WTC11 (cell line): ENCODE measurements around the gene SLIT1. TPM values are rescaled to one million over a fixed set of nuclear protein-coding genes. Genes with fewer than 3 reads are reported as not detected.

Experiments
- ATF1 ChIP-seq: sonication (generic); formaldehyde crosslinking; IDR thresholded peaks from 2 replicates; pipeline ENCODE4 v1.8.1; 2023; ENCODE audit warnings: mild to moderate bottlenecking, moderate library complexity, missing genetic modification reagents
- ATF3 ChIP-seq: sonication (generic); formaldehyde crosslinking; conservative IDR thresholded peaks from 2 replicates; pipeline ENCODE4 v1.8.1; 2022; ENCODE audit warnings: mild to moderate bottlenecking, missing genetic modification reagents
- ATF6 ChIP-seq: sonication (generic); formaldehyde crosslinking; IDR thresholded peaks from 2 replicates; pipeline ENCODE4 v1.8.1; 2023; ENCODE audit warnings: mild to moderate bottlenecking, missing genetic modification reagents
- CREM ChIP-seq: sonication (generic); formaldehyde crosslinking; IDR thresholded peaks from 2 replicates; pipeline ENCODE4 v1.8.1; 2022; ENCODE audit warnings: mild to moderate bottlenecking, missing genetic modification reagents, moderate library complexity
- E2F4 ChIP-seq: sonication (generic); formaldehyde crosslinking; IDR thresholded peaks from 2 replicates; pipeline ENCODE4 v1.8.1; 2022; ENCODE audit warnings: low read depth, mild to moderate bottlenecking, moderate library complexity, missing genetic modification reagents, borderline replicate concordance
- E2F5 ChIP-seq: sonication (generic); formaldehyde crosslinking; IDR thresholded peaks from 2 replicates; pipeline ENCODE4 v1.8.1; 2022; ENCODE audit warnings: mild to moderate bottlenecking, moderate library complexity, missing genetic modification reagents
- FOXJ3 ChIP-seq: sonication (generic); formaldehyde crosslinking; IDR thresholded peaks from 2 replicates; pipeline ENCODE4 v1.9.0; 2021; ENCODE audit warnings: missing genetic modification reagents, mild to moderate bottlenecking, borderline replicate concordance
- FOXP4 ChIP-seq: sonication (generic); formaldehyde crosslinking; IDR thresholded peaks from 2 replicates; pipeline ENCODE4 v1.8.0; 2022; ENCODE audit warnings: mild to moderate bottlenecking, missing genetic modification reagents
- GABPB1 ChIP-seq: sonication (generic); formaldehyde crosslinking; IDR thresholded peaks from 2 replicates; pipeline ENCODE4 v1.8.1; 2023; ENCODE audit warnings: mild to moderate bottlenecking, missing genetic modification reagents
- HMGA2 ChIP-seq: fragments of 250-450 bp; sonication (Bioruptor Pico); IDR thresholded peaks from 2 replicates; pipeline ENCODE4 v1.4.0; 2021; ENCODE audit warnings: mild to moderate bottlenecking, moderate library complexity
- HMGXB4 ChIP-seq: sonication (generic); formaldehyde crosslinking; IDR thresholded peaks from 2 replicates; pipeline ENCODE4 v1.8.1; 2023; ENCODE audit warnings: mild to moderate bottlenecking, moderate library complexity, missing genetic modification reagents
- JAZF1 ChIP-seq: fragments of 250-450 bp; sonication (Bioruptor Pico); IDR thresholded peaks from 2 replicates; pipeline ENCODE4 v1.9.0; 2021; ENCODE audit warnings: moderate library complexity, mild to moderate bottlenecking, inconsistent platforms
- JUN ChIP-seq: sonication (generic); formaldehyde crosslinking; IDR thresholded peaks from 2 replicates; pipeline ENCODE4 v1.8.0; 2023; ENCODE audit warnings: mild to moderate bottlenecking, missing genetic modification reagents
- MLX ChIP-seq: sonication (generic); formaldehyde crosslinking; IDR thresholded peaks from 2 replicates; pipeline ENCODE4 v1.8.1; 2023; ENCODE audit warnings: mild to moderate bottlenecking, missing genetic modification reagents, moderate library complexity
- SMAD4 ChIP-seq: sonication (generic); formaldehyde crosslinking; IDR thresholded peaks from 2 replicates; pipeline ENCODE4 v1.8.0; 2022; ENCODE audit warnings: mild to moderate bottlenecking, missing genetic modification reagents
- STAT6 ChIP-seq: sonication (generic); formaldehyde crosslinking; conservative IDR thresholded peaks from 2 replicates; pipeline ENCODE4 v1.8.1; 2023; ENCODE audit warnings: mild to moderate bottlenecking, low read depth, missing genetic modification reagents, moderate library complexity
- TEAD1 ChIP-seq: sonication (generic); formaldehyde crosslinking; IDR thresholded peaks from 2 replicates; pipeline ENCODE4 v1.8.0; 2022; ENCODE audit warnings: mild to moderate bottlenecking, missing genetic modification reagents
- USF2 ChIP-seq: sonication (generic); formaldehyde crosslinking; IDR thresholded peaks from 2 replicates; pipeline ENCODE4 v1.8.1; 2023; ENCODE audit warnings: mild to moderate bottlenecking, missing genetic modification reagents, moderate library complexity
- ZBTB21 ChIP-seq: sonication (generic); formaldehyde crosslinking; IDR thresholded peaks from 2 replicates; pipeline ENCODE4 v1.8.1; 2023; ENCODE audit warnings: mild to moderate bottlenecking, missing genetic modification reagents, borderline replicate concordance
- ZMAT4 ChIP-seq: fragments of 250-450 bp; sonication (Bioruptor Pico); IDR thresholded peaks from 2 replicates; pipeline ENCODE4 v1.9.0; 2021; ENCODE audit warnings: mild to moderate bottlenecking
- ZNF219 ChIP-seq: sonication (generic); formaldehyde crosslinking; IDR thresholded peaks from 2 replicates; pipeline ENCODE4 v1.8.0; 2023; ENCODE audit warnings: missing genetic modification reagents, mild to moderate bottlenecking, borderline replicate concordance
- ZNF423 ChIP-seq: fragments of 250-450 bp; sonication (Bioruptor Pico); IDR thresholded peaks from 2 replicates; pipeline ENCODE4 v2.1.2; 2022; ENCODE audit warnings: mild to moderate bottlenecking, moderate library complexity
- ZNF425 ChIP-seq: fragments of 250-450 bp; sonication (Bioruptor Pico); conservative IDR thresholded peaks from 2 replicates; pipeline ENCODE4 v1.9.0; 2021; ENCODE audit warnings: mild to moderate bottlenecking
- total RNA-seq: library from RNA; stranded (reverse); gene quantifications from 3 replicates; pipeline ENCODE4 v1.2.3, GENCODE V29; 2021

SLIT1 gene
- total RNA-seq, 1 experiment from 2014 or later, result 1.6 TPM

GRCh38 chr10:97081621-97082235 is 104.0 kb downstream of the SLIT1 start (continued):
- TF ChIP-seq STAT6 (CRISPR knock-in tag) (no peak), FOXP4 (CRISPR knock-in tag) (peak; percentile 96), CREM (CRISPR knock-in tag) (no peak), SMAD4 (peak; percentile 83; the same call in 1 of the 2 replicates), HMGXB4 (no peak), ATF3 (no peak), ZBTB21 (CRISPR knock-in tag) (peak; percentile 66; the same call in 1 of the 2 replicates), ZNF219 (CRISPR knock-in tag) (peak; percentile 71; the same call in 1 of the 2 replicates), ZNF425 (CRISPR knock-in tag) (no peak), ATF1 (CRISPR knock-in tag) (0 out of 2 replicates have a peak, but pooled peaks have one; percentile 61), FOXJ3 (CRISPR knock-in tag) (no peak), JUN (CRISPR knock-in tag) (peak; percentile 91; the same call in 1 of the 2 replicates), USF2 (CRISPR knock-in tag) (no peak), E2F4 (CRISPR knock-in tag) (no peak), ZNF423 (CRISPR knock-in tag) (peak; percentile 22; the same call in 1 of the 2 replicates), E2F5 (CRISPR knock-in tag) (no peak), ZMAT4 (CRISPR knock-in tag) (no peak), ATF6 (no peak), JAZF1 (CRISPR knock-in tag) (no peak), GABPB1 (CRISPR knock-in tag) (peak; percentile 75), TEAD1 (CRISPR knock-in tag) (peak; percentile 95), HMGA2 (CRISPR knock-in tag) (no peak), MLX (no peak)
